Measurements from ENCODE around the gene OBSCN. TPM values are rescaled to one million over a fixed set of nuclear protein-coding genes. Genes with fewer than 3 reads are reported as not detected.

The OBSCN gene
- total and polyA plus RNA-seq, 2 of the 13 experiments (the other 11 are each of a cell fraction or from before 2014, with no cell fraction given), result 0.20 TPM

- TF ChIP-seq RBFOX2 (IDR thresholded peaks at IDR 0.05; ENCODE audit: low read depth, low read length) (no peak), ZBTB21 (CRISPR knock-in tag; IDR thresholded peaks at IDR 0.05) (no peak), ZNF253 (CRISPR knock-in tag; IDR thresholded peaks at IDR 0.05; ENCODE audit: borderline replicate concordance) (no peak), HNRNPUL1 (IDR thresholded peaks at IDR 0.05; ENCODE audit: low read depth, low read length) (no peak), SUZ12 (IDR thresholded peaks at IDR 0.05; ENCODE audit: low read depth, low read length) (no peak), SP4 (CRISPR knock-in tag; IDR thresholded peaks at IDR 0.05) (peak; percentile 93; the same call in 1 of the 2 replicates), PLSCR1 (CRISPR knock-in tag; IDR thresholded peaks at IDR 0.05; ENCODE audit: borderline replicate concordance) (no peak), MEIS1 (CRISPR knock-in tag; IDR thresholded peaks at IDR 0.05; ENCODE audit: borderline replicate concordance) (no peak), ARHGAP35 (CRISPR knock-in tag; IDR thresholded peaks at IDR 0.05; ENCODE audit: borderline replicate concordance) (no peak), ZNF10 (CRISPR knock-in tag; IDR thresholded peaks at IDR 0.05; ENCODE audit: borderline replicate concordance, low read depth) (no peak), ZNF609 (CRISPR knock-in tag; IDR thresholded peaks at IDR 0.05; ENCODE audit: borderline replicate concordance) (no peak), ZNF597 (CRISPR knock-in tag; IDR thresholded peaks at IDR 0.05) (no peak), ZNF333 (CRISPR knock-in tag; IDR thresholded peaks at IDR 0.05; ENCODE audit: borderline replicate concordance) (no peak), ZBTB3 (CRISPR knock-in tag; IDR thresholded peaks at IDR 0.05; ENCODE audit: borderline replicate concordance, low read depth) (no peak), KDM5A (IDR thresholded peaks at IDR 0.05; ENCODE audit: borderline replicate concordance, low read length) (no peak), FOXA3 (CRISPR knock-in tag; IDR thresholded peaks at IDR 0.05) (no peak), ZFP37 (CRISPR knock-in tag; IDR thresholded peaks at IDR 0.05; ENCODE audit: borderline replicate concordance) (no peak), ZFP36 (IDR thresholded peaks at IDR 0.05; ENCODE audit: borderline replicate concordance, low read depth, low read length, partially characterized antibody) (no peak), MLLT10 (CRISPR knock-in tag; IDR thresholded peaks at IDR 0.05) (no peak)
Observed at GRCh38 chr1:228174482-228175315, 33.1 kb upstream of the OBSCN start (continued).
